Peyer's patch (tissue), 4 donors: ENCODE data around the gene CLDN4. TPM values are rescaled to one million over a fixed set of nuclear protein-coding genes. Genes with fewer than 3 reads are reported as not detected.

ENCODE experiments used
- DNase-seq, 3 donors: peaks; one replicate each; pipeline ENCODE4 v3.0.0-alpha.2; 2017 to 2019
- H3K27ac ChIP-seq, 4 donors: fragments of 200-600 bp; sonication (generic); one replicate each; pipeline ENCODE4 v1.5.1; 2016 to 2019
- H3K27me3 ChIP-seq, 2 donors: fragments of 200-600 bp; sonication (generic); one replicate each; pipeline ENCODE4 v1.5.1; 2019
- H3K36me3 ChIP-seq, 3 donors: fragments of 200-600 bp; sonication (generic); one replicate each; pipeline ENCODE4 v1.5.1; 2016 to 2019
- H3K4me1 ChIP-seq, 4 donors: fragments of 200-600 bp; sonication (generic); one replicate each; pipeline ENCODE4 v1.5.1; 2016 to 2019
- H3K4me3 ChIP-seq, 4 donors: fragments of 200-600 bp; sonication (generic); 1 replicate in 3 of 4; 2 replicates in 1 of 4; pipeline ENCODE4 v1.5.1; 2016 to 2019; ENCODE audit warnings: mild to moderate bottlenecking in 1 of 4
- H3K9me3 ChIP-seq, 4 donors: fragments of 200-600 bp; sonication (generic); one replicate each; pipeline ENCODE4 v1.5.1; 2016 to 2019; ENCODE audit warnings: mild to moderate bottlenecking in 1 of 4
- POLR2A ChIP-seq, 2 donors: fragments of 450-650 bp; IDR thresholded peaks; one replicate each; pipeline ENCODE4 v1.5.1; 2017; ENCODE audit warnings: antibody characterized with exemption in 2 of 2, mild to moderate bottlenecking in 2 of 2, moderate library complexity in 2 of 2
- total RNA-seq, 4 donors: library from RNA; depleted of rRNA; stranded (reverse); fragments of >200 nt; gene quantifications; one replicate each; pipeline ENCODE4 v1.1.0, GENCODE V29; 2016
- TF ChIP-seq, protein P1 (sequence below), 6 experiments: fragments of 450-650 bp in 4 of 6; fragments of 200-600 bp in 2 of 6; sonication (generic) in 1 of 6; IDR thresholded peaks; one replicate each; pipeline ENCODE4 v1.5.1; 2017 to 2019; ENCODE audit warnings: antibody characterized with exemption in 6 of 6, mild to moderate bottlenecking in 3 of 6, moderate library complexity in 1 of 6

The CLDN4 gene
- total RNA-seq, 4 donors from 2014 or later, result 83.3 to 551 (median 450) TPM

DNA sequence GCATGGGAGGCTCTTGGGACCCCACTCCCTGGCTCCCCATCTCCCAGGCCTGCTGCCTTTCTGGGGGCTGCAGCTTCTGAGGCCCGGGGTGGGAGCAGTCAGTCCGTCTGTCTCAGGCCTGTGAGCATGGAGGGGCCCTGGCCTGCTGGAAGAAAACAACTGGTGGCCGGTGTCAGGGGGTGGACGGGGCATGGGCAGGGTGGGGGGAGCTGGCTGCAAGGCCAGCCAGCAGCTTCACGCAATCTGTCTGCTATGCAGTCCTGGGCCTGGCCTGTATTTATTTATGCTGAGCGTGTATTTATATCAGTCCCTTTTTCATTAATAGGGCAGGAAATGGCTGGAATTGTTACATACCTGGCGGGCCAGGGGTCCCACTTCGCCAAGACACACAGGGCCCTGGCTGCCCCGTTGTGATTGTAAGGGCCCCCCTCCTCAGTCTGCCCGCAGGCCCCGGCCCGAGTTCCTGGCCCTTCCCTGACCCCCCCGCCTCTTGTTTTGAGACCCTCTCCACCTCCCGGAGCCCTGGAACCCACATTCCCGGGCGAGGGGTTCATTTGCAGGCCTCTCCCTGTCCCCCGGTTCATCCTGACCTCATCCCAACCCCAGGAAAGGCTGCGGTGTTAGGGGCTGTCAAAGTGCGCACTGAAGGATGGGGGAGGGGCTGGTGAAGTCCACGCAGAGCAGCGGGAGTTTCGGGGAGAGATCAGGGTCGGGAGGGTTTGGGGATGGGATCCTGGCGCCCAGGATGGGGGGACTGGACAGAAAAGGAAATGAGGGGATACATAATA lies 38.4 kb downstream of the CLDN4 start:
- no peak for DNase-seq
- Histone ChIP-seq H3K27me3 (no peaks in the 10 kb centered on the region), H3K4me1 (peaks cover 0 to 36% (median 1%) of the 10 kb centered on the region in 4 donors), H3K36me3 (no peaks in the 10 kb centered on the region), H3K4me3 (no peak overlapping the region), H3K27ac (no peak overlapping the region), H3K9me3 (no peaks in the 10 kb centered on the region)
- no peak for TF ChIP-seq POLR2A (IDR thresholded peaks at IDR 0.05)
- TF ChIP-seq, protein P1, sequence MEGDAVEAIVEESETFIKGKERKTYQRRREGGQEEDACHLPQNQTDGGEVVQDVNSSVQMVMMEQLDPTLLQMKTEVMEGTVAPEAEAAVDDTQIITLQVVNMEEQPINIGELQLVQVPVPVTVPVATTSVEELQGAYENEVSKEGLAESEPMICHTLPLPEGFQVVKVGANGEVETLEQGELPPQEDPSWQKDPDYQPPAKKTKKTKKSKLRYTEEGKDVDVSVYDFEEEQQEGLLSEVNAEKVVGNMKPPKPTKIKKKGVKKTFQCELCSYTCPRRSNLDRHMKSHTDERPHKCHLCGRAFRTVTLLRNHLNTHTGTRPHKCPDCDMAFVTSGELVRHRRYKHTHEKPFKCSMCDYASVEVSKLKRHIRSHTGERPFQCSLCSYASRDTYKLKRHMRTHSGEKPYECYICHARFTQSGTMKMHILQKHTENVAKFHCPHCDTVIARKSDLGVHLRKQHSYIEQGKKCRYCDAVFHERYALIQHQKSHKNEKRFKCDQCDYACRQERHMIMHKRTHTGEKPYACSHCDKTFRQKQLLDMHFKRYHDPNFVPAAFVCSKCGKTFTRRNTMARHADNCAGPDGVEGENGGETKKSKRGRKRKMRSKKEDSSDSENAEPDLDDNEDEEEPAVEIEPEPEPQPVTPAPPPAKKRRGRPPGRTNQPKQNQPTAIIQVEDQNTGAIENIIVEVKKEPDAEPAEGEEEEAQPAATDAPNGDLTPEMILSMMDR (IDR thresholded peaks at IDR 0.05), result no peak

DNA sequence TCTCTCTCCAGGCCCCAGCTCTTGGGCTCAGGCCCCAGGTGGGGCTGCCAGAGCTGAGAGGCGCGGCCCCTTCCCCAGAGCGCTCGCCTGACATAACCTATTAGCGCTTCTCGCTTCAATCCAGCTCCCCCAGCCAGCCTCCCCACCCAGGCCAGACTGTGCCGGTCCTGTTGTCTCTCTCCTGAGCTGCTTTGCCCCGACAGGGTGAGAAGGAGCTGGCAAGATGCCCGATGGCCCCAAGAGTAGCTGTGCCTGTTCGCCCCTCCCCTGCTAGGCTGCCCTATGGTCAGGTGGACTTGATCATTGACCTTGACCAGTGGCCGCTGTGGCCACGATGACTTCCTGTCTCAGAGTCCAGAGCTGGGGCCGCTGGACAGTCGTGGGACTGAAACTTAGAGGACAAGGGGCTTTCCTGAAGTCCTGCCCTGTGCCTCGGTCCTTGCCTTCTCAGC lies 39.3 kb downstream of the CLDN4 start:
- Histone ChIP-seq H3K4me3 (no peak overlapping the region), H3K36me3 (no peaks in the 10 kb centered on the region), H3K4me1 (peaks cover 0 to 36% (median 1%) of the 10 kb centered on the region in 4 donors), H3K27ac (no peak overlapping the region), H3K27me3 (no peaks in the 10 kb centered on the region), H3K9me3 (no peaks in the 10 kb centered on the region)
- peak in 2 of 3 donors; percentile 65 to 68 for DNase-seq
- no peak for TF ChIP-seq POLR2A (IDR thresholded peaks at IDR 0.05)
- TF ChIP-seq, protein P1 (IDR thresholded peaks at IDR 0.05), result no peak

DNA sequence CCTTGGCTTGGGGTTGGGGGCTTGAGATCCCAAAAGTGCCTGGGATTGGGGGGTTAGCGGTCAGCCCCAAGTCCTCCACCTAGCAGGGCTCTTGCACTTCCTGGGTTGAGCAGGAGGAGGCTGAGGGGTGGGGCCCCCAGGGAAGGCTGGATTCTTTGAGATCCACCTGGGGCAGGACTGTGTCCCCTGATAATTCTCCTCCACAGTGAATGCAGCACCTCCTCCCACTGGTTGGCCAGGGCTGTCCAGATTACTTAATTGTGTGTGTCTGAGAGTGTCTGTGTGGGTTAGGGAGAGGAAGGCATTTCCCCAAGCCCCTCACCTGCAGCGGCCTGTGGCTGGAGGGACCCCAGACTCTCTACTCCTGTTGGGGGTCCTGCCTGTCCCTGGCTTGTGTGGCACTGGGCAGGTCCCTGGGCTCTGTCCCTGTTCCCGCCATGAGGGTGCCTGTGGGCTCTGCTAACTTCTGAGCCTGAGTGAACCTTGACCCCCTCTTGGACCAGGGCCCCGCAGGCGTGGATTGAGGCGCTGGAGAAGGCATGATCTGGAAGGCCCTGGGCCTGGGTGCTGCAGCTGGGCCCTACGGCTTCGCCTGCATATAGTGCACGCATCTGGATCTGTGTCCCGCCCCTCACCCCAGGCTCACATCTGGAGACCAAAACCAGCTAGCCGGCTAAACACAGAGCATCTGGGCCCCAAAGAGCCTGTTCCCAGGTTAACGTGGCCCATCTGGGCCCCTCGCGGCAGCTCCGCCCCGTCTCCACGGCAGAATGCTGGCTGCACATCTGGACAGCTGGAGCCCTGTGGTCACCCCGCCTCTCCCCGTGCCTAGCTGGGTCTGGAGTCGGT lies 40.6 kb downstream of the CLDN4 start:
- no peaks in the 10 kb centered on the region for H3K9me3 ChIP-seq
- H3K27ac ChIP-seq, result peak overlapping the region in 1 of 4 donors; percentile 29
- DNase-seq, result peak in 1 of 3 donors; percentile 61
- TF ChIP-seq POLR2A (IDR thresholded peaks at IDR 0.05), result no peak
- TF ChIP-seq, protein P1 (IDR thresholded peaks at IDR 0.05), result no peak
- H3K4me1 ChIP-seq, result peaks cover 0 to 36% (median 1%) of the 10 kb centered on the region in 4 donors
- H3K4me3 ChIP-seq, result no peak overlapping the region
- no peaks in the 10 kb centered on the region for H3K36me3 ChIP-seq
- no peaks in the 10 kb centered on the region for H3K27me3 ChIP-seq

DNA sequence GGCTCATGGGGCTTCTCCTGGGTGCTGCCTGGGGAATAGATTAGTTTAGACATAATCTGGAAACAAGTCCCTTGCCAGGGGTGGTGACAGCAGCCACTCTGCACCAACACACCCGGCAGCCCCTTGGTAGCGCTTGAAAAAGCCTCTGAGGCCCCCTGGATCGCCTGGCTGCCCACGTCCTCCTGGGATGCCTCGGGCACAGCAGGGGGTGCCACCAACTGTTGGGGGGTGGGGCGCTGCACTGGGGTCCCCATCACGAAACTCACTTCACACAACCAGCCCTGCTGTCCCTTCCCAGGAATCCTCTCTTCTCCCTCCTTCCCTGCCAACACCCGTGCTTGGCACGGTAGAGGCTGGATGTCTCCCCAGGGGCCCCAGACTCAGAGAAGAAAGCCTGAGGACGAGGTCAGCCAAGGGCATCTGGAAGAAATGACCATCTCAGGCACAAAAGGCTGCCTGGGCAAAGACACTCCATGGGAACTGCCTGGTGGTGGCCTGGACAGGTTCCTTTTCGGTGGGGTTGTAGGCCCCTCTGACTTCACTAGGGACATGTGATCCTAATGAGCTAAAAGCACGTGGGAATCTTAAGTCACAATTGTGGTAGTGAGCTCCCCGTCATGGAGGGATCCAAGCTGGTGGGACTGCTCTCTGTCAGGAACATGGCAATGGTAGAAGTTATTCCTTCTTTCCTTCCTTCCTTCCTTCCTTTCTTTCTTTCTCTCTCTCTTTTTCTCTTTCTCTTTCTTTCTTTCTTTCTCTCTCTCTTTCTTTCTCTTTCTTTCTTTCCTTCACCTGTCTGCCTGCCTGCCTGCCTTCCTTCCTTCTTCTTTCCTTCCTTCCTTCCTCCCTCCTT lies 41.5 kb downstream of the CLDN4 start:
- Histone ChIP-seq H3K9me3 (no peaks in the 10 kb centered on the region), H3K4me1 (peaks cover 0 to 36% (median 1%) of the 10 kb centered on the region in 4 donors), H3K4me3 (no peak overlapping the region), H3K27ac (no peak overlapping the region), H3K36me3 (no peaks in the 10 kb centered on the region), H3K27me3 (no peaks in the 10 kb centered on the region)
- TF ChIP-seq POLR2A (IDR thresholded peaks at IDR 0.05), result no peak
- TF ChIP-seq, protein P1 (IDR thresholded peaks at IDR 0.05), result no peak
- DNase-seq, result no peak

DNA sequence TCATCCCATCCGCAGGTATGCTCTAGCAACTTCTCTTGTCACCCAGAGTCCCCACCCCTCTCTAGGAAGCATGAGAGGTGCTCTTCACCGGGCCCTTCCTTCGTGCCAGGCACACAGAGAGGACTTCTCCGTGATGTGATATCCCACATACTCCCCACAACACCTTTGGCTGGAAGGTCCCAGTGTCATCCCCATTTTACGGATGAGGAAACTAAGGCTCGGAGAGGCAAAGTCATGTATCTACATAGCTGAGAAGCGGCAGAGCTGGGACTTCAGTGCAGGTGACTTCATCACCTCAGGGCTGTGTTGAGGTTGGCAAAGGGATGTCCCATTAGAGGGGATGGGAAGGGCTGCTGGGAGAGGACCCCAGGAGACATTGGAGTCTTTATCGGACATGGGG lies 45.6 kb downstream of the CLDN4 start:
- no peaks in the 10 kb centered on the region for H3K36me3 ChIP-seq
- H3K9me3 ChIP-seq, result no peaks in the 10 kb centered on the region
- H3K27me3 ChIP-seq, result no peaks in the 10 kb centered on the region
- no peak for TF ChIP-seq POLR2A (IDR thresholded peaks at IDR 0.05)
- TF ChIP-seq, protein P1 (IDR thresholded peaks at IDR 0.05), result no peak
- no peak overlapping the region for H3K4me3 ChIP-seq
- no peak for DNase-seq
- H3K27ac ChIP-seq, result no peak overlapping the region
- peaks cover 0 to 10% (median 0%) of the 10 kb centered on the region in 4 donors for H3K4me1 ChIP-seq
